GM18868 (cell line): ENCODE data around the gene TADA1.
"Not testable (repeated sequence)": the region's sequence is repeated elsewhere in the genome, so short reads cannot be mapped to it uniquely, and the experiment has no call there.

Experiments
- ATAC-seq: cut with Tn5 transposase; IDR thresholded peaks from one replicate; pipeline ENCODE4 v1.9.1; 2021; ENCODE audit warnings: mild to moderate bottlenecking, moderate library complexity; ENCODE audit not compliant: unreplicated experiment

The TADA1 gene

DNA sequence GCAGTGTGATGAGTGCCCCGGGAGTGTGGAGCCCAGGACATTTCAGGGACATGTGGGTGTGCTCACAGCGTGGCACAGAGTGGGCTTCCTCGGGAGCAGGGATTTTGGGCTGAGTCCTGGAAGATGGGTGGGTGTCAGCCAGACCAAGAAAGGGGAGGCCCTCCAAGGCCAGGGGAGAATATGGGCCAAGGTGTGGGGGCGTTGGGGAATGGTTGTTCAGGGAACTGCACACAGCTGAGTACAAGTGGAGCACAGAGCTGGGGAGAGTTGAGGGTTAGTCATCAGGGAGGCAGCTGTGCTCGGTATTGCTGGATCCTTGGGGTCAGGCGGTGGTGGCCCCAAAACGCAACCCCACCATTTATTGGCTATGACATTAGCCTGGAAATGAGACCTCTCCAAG is 31.3 kb downstream of the TADA1 start:
- no peak for ATAC-seq

DNA sequence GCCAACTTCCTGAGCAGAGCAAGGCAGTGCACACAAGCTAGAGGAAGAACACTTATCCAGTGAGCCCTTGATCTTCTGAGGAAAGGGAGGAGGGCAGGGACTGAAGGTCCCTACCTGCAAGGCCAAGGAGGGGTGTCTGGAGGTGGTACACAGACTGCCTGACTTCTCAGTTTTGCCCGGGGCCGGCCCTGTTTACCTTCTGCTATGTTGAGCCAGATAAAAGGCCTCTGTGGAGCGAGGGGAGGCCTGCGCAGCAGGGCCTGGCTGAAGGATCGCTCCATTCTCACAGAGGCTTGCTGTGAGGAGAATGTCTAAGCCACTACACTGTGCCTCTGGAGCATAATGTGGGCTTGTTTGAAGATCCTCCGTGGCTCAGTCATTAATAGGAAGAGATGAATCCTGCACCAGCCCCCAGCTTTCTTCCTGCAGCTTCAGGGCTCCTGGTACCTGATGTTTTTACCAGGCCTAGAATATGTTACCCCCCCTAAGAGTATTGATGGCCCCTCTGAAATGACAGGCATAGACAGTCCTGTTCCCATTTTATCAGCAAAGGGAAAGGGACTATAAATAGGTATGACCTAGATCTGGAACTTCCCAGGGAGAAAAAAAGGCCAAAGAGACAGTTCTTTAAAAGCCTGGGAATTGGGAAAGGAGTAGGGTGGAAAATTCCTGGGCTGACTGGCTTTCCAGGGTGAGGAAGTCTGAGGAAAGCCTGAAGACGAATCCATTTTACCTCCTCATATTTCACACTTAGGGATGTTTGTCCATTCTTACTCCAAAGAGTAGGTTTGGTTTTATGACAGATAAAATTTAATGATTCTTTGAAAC is 32.1 kb downstream of the TADA1 start:
- ATAC-seq, result no peak

DNA sequence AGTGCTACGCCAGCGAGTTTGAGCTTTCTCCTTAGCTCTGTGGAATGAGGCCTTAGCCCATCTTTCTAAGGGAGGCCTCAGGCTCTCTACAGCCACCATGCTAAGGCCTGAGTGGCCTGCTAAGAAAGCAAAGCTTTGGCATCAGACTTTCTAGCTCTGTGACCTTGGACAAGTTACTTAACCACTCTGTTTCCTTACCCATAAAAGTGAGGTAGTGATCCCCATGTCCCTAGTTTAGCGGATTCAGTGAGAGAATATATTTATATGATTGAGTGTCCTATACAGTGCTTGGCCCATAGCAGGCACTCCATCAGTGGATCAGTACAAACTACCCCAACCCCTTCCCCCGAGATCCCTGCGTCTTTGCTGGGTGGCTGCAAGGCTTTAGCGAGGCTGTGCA is 32.7 kb downstream of the TADA1 start:
- ATAC-seq, result no peak

DNA sequence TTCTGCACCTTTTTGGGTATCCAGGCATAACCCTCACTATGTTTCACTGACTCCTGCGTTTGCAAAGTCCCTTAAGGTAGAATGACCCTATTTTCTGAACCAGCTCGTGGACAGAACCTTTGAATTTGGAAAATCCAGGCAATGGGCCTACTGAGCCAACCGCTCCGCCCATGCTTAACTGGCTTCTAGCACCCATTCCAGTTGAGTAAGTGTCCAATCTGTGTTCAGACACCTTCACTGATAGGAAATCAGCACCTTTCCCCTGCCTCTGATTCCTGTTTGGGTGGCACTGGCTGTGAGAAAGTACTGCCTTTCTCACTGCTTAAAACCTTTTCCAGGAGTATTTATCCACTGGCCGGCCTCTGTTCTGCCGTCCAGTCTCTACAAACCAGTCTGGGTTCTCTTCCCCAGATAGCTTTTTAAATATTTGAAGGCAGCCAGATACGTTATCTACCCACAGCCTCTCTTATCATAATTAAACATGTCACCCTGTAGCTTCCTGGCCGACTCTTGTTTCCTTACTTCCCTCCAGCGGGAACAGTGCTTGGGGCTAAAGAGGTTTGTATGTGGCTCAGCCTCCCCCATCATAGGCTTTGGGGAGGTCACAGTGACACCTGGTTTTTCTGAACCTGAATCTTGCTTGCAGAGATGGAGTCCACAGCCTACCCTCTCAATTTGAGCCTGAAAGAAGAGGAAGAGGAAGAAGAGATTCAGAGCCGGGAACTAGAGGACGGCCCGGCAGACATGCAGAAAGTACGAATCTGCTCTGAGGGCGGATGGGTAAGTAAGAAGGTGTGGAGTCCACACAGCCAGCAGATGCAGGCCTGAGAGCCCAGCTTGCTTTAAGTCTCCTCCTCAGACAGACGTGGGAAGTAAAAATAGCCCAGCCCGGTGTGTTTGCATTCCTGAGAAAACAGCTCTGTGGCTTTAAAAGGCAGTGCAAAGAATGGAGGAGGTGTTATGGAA is 35.5 kb downstream of the TADA1 start:
- no peak for ATAC-seq

DNA sequence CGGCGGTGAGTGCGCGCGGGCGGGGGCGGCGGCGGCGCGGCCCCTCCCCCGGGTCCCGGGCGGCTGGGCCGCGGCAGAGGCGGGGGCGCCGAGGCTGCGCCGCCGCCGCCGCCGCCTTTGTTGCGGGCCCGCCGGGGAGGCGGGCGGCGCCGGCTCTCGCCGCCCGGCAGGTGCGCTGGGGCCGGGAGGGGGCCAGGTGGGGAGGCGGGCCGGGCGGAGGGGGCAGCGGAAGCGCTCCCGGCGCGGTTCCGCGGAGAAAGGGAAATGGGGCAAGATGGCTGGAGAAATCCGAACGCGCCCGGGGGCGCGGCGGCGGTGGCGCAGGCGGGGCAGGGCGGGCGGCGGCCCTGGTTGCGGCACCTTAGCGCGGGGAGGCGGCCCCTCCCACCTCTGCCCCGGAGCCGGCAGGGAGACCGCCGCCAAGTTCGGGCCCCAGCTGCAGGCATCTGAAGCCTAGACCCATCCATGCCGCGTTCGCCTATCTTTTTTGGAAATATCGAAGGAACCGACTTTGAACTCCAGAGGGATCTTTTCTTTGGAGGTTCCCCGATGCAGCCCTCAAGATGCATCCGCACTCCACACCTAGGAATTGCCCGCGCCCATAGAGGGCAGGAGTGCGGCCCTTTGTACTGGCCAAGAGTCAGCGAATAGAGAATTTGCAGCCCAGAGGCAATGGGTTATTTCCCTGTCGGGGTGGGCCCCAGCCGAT is 36.3 kb downstream of the TADA1 start:
- ATAC-seq, result peak; percentile 41

DNA sequence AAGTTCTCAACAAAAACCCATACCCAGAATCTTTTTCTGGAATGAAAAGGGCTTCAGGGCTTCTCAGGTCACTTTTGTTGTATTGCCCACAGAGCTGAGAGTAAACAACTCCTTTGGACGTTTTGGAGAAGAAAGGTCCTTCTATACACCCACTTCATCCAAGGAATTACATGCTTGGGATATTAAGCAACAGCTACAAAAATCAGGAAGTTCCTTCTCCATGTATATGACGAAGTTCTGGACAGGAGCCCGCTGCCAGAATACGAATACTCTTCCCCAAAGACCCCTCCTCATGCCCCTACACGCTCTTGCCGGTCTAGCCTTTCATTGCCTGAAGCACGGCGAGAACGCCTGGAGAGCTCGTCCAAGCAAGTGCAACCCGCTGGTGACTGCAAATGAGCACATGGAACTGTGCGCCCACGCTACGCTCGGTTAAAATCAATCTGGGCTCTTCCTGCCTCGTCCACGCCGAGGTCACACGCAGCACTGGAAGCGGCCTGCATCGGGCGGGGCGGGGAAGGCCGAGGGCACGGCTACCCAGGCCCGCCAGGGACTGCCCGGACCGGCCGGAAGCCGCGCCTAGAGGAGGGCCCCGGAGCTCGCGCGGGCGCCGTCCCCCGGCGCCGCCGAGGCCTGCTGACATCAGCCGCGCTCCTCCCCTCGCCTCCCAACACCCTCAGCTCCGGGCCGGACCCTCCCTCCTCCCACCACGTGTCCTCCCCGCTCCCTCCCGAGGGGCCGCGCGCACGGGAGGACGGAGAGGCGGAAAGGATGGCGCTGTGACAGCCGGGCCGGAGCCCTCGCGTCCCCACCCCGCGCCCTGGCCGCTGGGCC is 37.1 kb downstream of the TADA1 start, which contains the start of gene POGK:
POGK (plus strand) TSS at position 710 of the 834 bp plus-strand sequence. CDS start 1,482 bp downstream, outside the sequence.
- ATAC-seq, result peak; percentile 94

DNA sequence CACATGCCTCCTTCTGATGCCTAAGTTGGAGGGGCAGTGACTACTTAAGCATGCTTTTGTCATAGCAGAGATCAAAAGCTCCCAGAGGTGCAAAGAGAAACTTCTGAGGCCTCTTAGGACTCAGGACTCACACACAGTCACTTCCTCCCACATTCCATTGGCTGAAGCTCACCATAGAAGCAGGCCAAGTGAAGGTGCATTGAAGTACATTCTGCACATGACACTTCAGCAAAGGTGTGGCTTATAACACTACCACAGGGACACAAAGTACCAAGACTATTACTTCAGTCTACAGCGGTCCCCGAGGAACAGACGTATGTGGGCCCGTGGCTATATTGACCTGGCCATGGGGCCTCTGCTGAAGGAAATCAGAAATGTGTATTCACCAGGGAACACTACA is 39.3 kb downstream of the TADA1 start:
- no peak for ATAC-seq

DNA sequence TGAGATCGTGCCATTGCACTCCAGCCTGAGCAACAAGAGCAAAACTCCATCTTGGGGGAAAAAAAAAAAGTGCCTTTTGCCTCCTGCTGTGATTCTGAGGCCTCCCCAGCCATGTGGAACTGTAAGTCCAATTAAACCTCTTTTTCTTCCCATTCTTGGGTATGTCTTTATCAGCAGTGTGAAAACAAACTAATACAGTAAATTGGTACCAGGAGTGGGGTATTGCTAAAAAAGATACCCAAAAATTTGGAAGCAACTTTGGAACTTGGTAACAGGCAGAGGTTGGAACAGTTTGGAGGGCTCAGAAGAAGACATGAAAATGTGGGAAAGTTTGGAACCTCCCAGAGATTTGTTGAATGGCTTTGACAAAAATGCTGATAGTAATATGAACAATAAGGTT is 46.3 kb downstream of the TADA1 start:
- ATAC-seq, result not testable (repeated sequence)

DNA sequence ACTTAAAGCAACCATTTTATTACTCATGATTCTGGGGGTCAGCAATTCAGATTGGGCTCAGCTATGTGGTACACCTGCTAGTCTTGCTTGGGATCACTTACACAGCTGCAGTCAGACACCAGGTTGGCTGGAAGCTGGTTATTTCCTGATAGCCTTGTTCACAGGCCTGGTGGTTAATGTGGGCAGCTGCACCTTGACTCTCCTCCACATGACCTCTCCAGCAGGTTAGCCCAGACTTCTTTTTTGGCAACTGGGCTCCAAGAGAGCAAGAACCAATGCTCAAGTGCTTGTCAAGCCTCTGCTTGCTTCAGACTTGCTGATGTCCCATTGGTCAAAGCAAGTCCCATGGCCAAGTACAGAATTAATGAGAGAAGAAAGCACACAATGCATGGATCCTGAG is 48.6 kb downstream of the TADA1 start:
- no peak for ATAC-seq

DNA sequence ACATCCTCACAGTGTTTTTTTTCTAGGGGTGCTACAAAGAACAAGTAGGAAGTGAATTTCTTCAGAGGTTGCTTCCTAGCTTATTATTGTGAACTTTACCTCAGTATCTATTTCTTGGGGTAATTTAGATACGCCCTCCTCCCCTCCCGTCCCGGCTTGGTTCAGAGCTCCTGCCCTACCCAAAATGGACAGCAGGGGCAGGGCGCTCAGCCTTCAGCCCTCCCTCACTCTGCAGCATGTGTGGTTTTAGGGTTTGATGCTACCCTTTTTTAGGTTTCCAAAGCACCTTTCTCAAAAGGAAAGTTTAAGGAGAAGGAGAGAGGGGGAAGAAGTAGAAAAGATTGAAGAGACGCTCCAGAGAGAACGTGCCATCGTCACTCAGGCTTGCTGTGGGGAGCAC is 53.7 kb downstream of the TADA1 start:
- ATAC-seq, result peak; percentile 66

DNA sequence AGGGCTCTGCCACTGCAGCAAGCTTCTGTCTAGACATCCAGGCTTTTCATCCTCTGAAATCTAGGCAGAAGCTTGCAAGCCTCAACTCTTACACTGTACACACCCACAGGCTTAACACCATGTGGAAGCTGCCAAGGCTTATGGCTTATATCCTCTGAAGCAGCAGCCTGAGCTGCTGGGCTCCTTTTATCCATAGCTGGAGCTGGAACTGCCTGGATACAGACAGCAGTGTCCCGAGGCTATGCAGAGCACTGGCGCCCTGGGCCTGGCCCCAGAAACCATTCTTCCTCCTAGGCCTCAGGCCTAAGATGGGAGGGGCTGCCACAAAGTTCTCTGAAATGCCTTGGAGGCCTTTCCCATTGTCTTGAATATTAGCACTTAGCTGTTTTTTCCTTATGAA is 56.1 kb downstream of the TADA1 start:
- ATAC-seq, result no peak

DNA sequence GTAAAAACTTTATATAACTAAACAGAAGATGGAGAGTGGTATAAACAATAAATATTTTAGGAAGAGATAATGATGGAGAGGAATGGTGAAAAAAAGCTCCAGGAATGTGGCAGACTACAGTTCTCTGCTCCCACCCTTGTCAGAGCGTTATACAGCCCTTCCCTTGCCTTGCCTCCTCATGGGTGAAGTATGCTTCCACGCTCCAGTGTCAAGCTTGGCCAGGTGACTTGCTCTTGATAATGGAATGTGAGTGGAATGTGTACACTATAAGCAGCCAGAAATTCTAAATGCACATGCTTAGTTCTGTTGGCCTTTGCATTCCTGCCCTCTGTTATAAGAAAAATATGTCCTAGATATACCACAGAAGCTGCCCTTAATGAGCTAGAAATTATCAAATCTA is 61.5 kb downstream of the TADA1 start:
- ATAC-seq, result no peak

DNA sequence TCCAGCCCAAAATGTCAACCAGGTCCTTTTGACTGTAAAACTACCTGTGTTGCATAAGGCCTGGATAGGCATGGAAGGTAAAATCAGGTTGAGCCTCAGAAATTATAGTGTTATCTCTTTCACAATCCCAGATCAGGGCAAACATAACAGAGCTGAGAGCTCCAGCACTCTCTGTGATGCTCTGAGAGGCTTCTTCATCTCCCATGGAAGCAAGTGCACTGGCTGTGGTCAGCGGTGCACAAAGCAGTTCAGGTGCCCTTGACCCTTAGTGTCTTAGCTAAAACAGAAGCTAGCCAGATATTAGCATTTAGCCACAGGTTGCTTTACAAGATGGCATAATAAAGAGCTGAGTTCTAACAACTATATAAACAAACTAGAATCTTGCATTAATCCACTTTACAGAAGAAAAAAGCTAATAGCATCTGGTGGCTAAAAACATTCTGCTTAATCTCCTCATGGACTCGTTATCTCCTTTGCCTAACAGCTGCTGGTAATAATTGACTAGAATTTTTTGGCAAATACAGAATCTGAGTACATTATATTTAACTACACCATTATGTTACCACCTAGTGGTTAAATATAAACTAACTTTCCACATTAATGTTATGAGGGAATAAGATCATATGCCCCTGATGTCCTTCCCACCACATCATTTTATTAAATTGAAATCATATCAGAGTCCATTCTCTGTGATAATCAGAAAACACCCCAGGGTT is 62.4 kb downstream of the TADA1 start:
- no peak for ATAC-seq

DNA sequence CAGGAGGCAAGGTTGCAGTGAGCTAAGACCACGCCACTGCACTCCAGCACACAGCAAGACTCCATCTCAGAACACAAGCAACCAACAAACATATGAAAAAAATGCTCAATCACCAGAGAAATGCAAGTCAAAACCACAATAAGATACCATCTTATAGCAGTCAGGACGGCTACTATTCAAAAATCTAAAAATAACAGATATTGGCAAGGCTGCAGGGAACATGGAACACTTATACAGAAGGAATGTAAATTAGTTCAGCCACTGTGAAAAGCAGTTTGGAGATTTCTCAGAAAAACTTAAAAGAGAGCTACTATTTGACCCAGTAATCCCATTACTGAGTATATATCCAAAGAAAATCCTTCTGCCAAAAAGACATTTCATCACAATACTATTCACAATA is 64.4 kb downstream of the TADA1 start:
- no peak for ATAC-seq

DNA sequence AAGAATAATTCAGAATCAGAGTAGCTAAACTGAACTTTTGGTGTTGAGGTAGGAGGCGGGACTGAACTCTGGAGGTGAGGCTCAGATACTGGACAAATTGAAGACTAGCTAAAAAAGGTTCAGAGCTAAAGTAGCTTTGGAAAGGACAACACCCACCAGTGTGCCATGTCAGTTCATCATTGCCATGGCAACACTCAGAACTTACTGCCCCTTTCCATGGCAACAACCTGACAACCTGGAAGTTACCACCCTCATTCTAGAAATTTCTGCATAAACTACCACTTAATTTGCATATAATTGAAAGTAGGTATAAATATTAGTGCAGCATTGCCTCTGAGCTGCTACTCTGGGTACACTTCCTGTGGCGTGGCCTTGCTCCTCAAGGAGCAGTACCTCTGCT is 67.1 kb downstream of the TADA1 start:
- ATAC-seq, result no peak
